GM12878 (cell line): ENCODE measurements around the gene PLEKHM1. TPM values are rescaled to one million over a fixed set of nuclear protein-coding genes. Genes with fewer than 3 reads are reported as not detected.

Experiments used
- ATAC-seq: fragments of 200-7000 bp; cut with Tn5 transposase; 3 replicates; pipeline ENCODE4 v1.9.1; 2020; ENCODE audit warnings: mild to moderate bottlenecking, moderate library complexity
- BruUV-seq: library from RNA; stranded (reverse); fragments of 400-500 nt; replicated peaks from 2 replicates; lab custom pipeline; 2021; lab: Mats Ljungman, UMichigan
- CTCF ChIA-PET: fragments of 300-600 bp; sonication (Branson Sonifier 250); formaldehyde crosslinking; extraction: SDS; loops from one replicate; lab custom pipeline; 2021; ENCODE audit warnings: inconsistent platforms; lab: Yijun Ruan, JAX
- POLR2A ChIA-PET: fragments of 350-600 bp; formaldehyde crosslinking; extraction: SDS; loops from one replicate; lab custom pipeline; 2021; ENCODE audit warnings: inconsistent platforms; lab: Charles Lee
- RAD21 ChIA-PET: fragments of 300-600 bp; sonication (Branson Sonifier 250); formaldehyde crosslinking; loops from one replicate; lab custom pipeline; 2023; ENCODE audit warnings: antibody characterized with exemption; ENCODE audit not compliant: unreplicated experiment; lab: Charles Lee
- SMC1A ChIA-PET: fragments of 300-600 bp; sonication (Branson Sonifier 250); formaldehyde crosslinking; loops from one replicate; lab custom pipeline; 2023; ENCODE audit not compliant: unreplicated experiment, uncharacterized antibody; lab: Charles Lee
- DNase-seq: peaks from one replicate; pipeline ENCODE4 v3.0.0-alpha.2; 2011; ENCODE audit warnings: low read depth, low spot score
- FAIRE-seq: peaks from 3 replicates; lab custom pipeline; 2011; peaks lifted over from hg19 to GRCh38; lab: Jason Lieb, UNC
- H2AFZ ChIP-seq: 2 replicates; pipeline ENCODE4 v1.6.0; 2011; ENCODE audit warnings: low read depth, low read length, control low read depth; ENCODE audit not compliant: control insufficient read depth
- H3K27ac ChIP-seq: 2 replicates; pipeline ENCODE4 v1.5.1; 2011; ENCODE audit warnings: control low read depth; ENCODE audit not compliant: control insufficient read depth, insufficient read depth
- H3K27me3 ChIP-seq, 2 experiments: replicated peaks in 1 of 2; 2 replicates each; pipeline versions ENCODE4 v1.6.0 to v1.6.1; 2011; ENCODE audit warnings: low read length in 1 of 2; ENCODE audit not compliant: control insufficient read depth in 2 of 2, insufficient read depth in 2 of 2
- H3K36me3 ChIP-seq, 2 experiments: 2 replicates each; pipeline ENCODE4 v1.5.1; 2011; ENCODE audit warnings: low read length in 1 of 2; ENCODE audit not compliant: control insufficient read depth in 2 of 2, insufficient read depth in 2 of 2
- H3K4me1 ChIP-seq: 2 replicates; pipeline ENCODE4 v1.6.1; 2011; ENCODE audit warnings: mild to moderate bottlenecking, low read length, moderate library complexity, mixed read lengths; ENCODE audit not compliant: control insufficient read depth, insufficient read depth
- H3K4me2 ChIP-seq: 2 replicates; pipeline ENCODE4 v1.6.0; 2011; ENCODE audit warnings: control low read depth; ENCODE audit not compliant: control insufficient read depth, insufficient read depth
- H3K4me3 ChIP-seq: fragments of 200-600 bp; sonication (generic); 2 replicates; pipeline ENCODE4 v1.5.1; 2016
- H3K79me2 ChIP-seq: 2 replicates; pipeline ENCODE4 v1.6.0; 2011; ENCODE audit warnings: low read length; ENCODE audit not compliant: control insufficient read depth, insufficient read depth
- H3K9ac ChIP-seq: 2 replicates; pipeline ENCODE4 v1.8.0; 2011; ENCODE audit warnings: low read length, control low read depth, mixed read lengths; ENCODE audit not compliant: control insufficient read depth, insufficient read depth
- H3K9me3 ChIP-seq: replicated peaks from 3 replicates; pipeline ENCODE4 v1.5.1; 2011; ENCODE audit warnings: mild to moderate bottlenecking, low read length; ENCODE audit not compliant: control insufficient read depth, insufficient read depth
- H4K20me1 ChIP-seq: 2 replicates; pipeline ENCODE4 v1.6.0; 2011; ENCODE audit not compliant: control insufficient read depth, insufficient read depth
- IRF5 ChIP-seq: fragments of 450-650 bp; IDR thresholded peaks from 2 replicates; pipeline ENCODE4 v1.6.1; 2017; ENCODE audit warnings: borderline replicate concordance
- MYC ChIP-seq: IDR thresholded peaks from 2 replicates; pipeline ENCODE4 v1.6.1; 2011; ENCODE audit warnings: mild to moderate bottlenecking, low read length, moderate library complexity, inconsistent platforms; ENCODE audit not compliant: insufficient read depth, insufficient replicate concordance, insufficient read length, severe bottlenecking
- NFXL1 ChIP-seq: fragments of 450-650 bp; IDR thresholded peaks from 2 replicates; pipeline ENCODE4 v1.6.1; 2017; ENCODE audit warnings: antibody characterized with exemption, mild to moderate bottlenecking, borderline replicate concordance
- PBX3 ChIP-seq: IDR thresholded peaks from 2 replicates; pipeline ENCODE4 v1.6.1; 2011; ENCODE audit warnings: mild to moderate bottlenecking, low read depth, low read length, moderate library complexity; ENCODE audit not compliant: insufficient replicate concordance
- ZBTB40 ChIP-seq: fragments of 450-650 bp; IDR thresholded peaks from 2 replicates; pipeline ENCODE4 v1.6.1; 2016; ENCODE audit warnings: mild to moderate bottlenecking, moderate library complexity, borderline replicate concordance
- WGBS: methylation state at CpG from one replicate; pipeline ENCODE4 v1.1.6; 2016; ENCODE audit warnings: low lambda C conversion rate; ENCODE audit not compliant: insufficient replicate concordance, insufficient coverage; ENCODE audit errors: missing lambda C conversion rate; 5-methylcytosine and 5-hydroxymethylcytosine counted together
- in situ Hi-C: fragments of 300-500 bp; cut with MboI; formaldehyde crosslinking; loops from 9 replicates; pipeline ENCODE4 v1.14.3; 2018; ENCODE audit warnings: mixed read lengths
- intact Hi-C: fragments of 100-400 bp; cut with micrococcal nuclease; formaldehyde crosslinking; loops from one replicate; pipeline ENCODE4 v1.14.2; 2022; ENCODE audit not compliant: unreplicated experiment
- polyA plus RNA-seq, 11 experiments: library from polyadenylated mRNA; depleted of rRNA in 4 of 11; unstranded in 6 of 11; stranded (reverse) in 5 of 11; fragments of >200 nt; fragmentation: Nextera tagmentation in 4 of 11; fragmentation: Illumina TruSeq in 1 of 11; extraction: Ambion mirVana in 4 of 11; extraction: Trizol in 1 of 11; gene quantifications; 1 replicate in 1 of 11; 2 replicates in 10 of 11; pipeline versions ENCODE4 v1.2.1 to v1.2.3, GENCODE V29; 2011 to 2016; ENCODE audit warnings: inconsistent platforms in 2 of 11, missing spikeins in 2 of 11, low read depth in 1 of 11
- total RNA-seq, 4 experiments: library from RNA; depleted of rRNA in 3 of 4; stranded (reverse); fragments of >200 nt in 3 of 4; fragmentation: Illumina TruSeq in 1 of 4; extraction: Trizol in 1 of 4; gene quantifications; 2 replicates each; pipeline versions ENCODE4 v1.2.1 to v1.2.3, GENCODE V29; 2013 to 2021

PLEKHM1 gene
- total and polyA plus RNA-seq, 10 of the 15 experiments (the other 5 are each of a cell fraction or from before 2014, with no cell fraction given): 0.21 to 27.8 (median 9.4) TPM

GRCh38 chr17:45393411-45393810, 97.1 kb downstream of the PLEKHM1 start:
- H3K79me2 ChIP-seq: no peaks in the 10 kb centered on the region
- DNase-seq (no peak), FAIRE-seq (no peak)
- H3K9ac ChIP-seq: no peak overlapping the region
- H3K4me2 ChIP-seq: no peak overlapping the region
- intact Hi-C loops: no loop called here
- no peak overlapping the region for H3K27ac ChIP-seq
- H3K36me3 ChIP-seq: peaks cover 8 to 12% of the 10 kb centered on the region in 2 experiments; a peak in 3 of 4 replicates
- WGBS: 88% methylated on average over 5 of the region's 5 CpGs
- SMC1A ChIA-PET: interaction anchor here (1.1 to 2.4 kb wide), 3 partner anchors 19 to 175 kb away, joined by 3 to 12 read pairs (median 3); no protein-coding TSS in a partner anchor
- no peak overlapping the region for H3K4me3 ChIP-seq
- POLR2A ChIA-PET: interaction anchor here (0.5 to 1.6 kb wide), 3 partner anchors 19 to 245 kb away, joined by 3 to 5 read pairs (median 3); no protein-coding TSS in a partner anchor
- no peaks in the 10 kb centered on the region for H3K4me1 ChIP-seq
- in situ Hi-C loops: no loop called here
- CTCF ChIA-PET: interaction anchor here (0.9 to 15.5 kb wide), 7 partner anchors 15 to 117 kb away, joined by 3 to 291 read pairs (median 9); no protein-coding TSS in a partner anchor
- H3K27me3 ChIP-seq: no peaks in the 10 kb centered on the region
- no peaks in the 10 kb centered on the region for H3K9me3 ChIP-seq
- RAD21 ChIA-PET: interaction anchor here (0.9 to 2.4 kb wide), 3 partner anchors 13 to 33 kb away, joined by 3 to 8 read pairs (median 3); no protein-coding TSS in a partner anchor
- no peak for TF ChIP-seq IRF5
- TF ChIP-seq, all 136 proteins: peak for 0
- Histone ChIP-seq H2AFZ (no peak overlapping the region), H4K20me1 (0 out of 2 replicates have a peak, but pooled peaks cover 2% of the 10 kb centered on the region)
- BruUV-seq: no TSS peak
- ATAC-seq: no peak

- 50% methylated on average over 2 of the region's 2 CpGs for WGBS
- Histone ChIP-seq H3K9me3 (no peaks in the 10 kb centered on the region), H3K4me1 (no peaks in the 10 kb centered on the region), H3K9ac (no peak overlapping the region), H3K27me3 (no peaks in the 10 kb centered on the region), H2AFZ (no peak overlapping the region), H3K79me2 (no peaks in the 10 kb centered on the region), H3K4me3 (no peak overlapping the region), H3K4me2 (no peak overlapping the region), H3K36me3 (peaks cover 8 to 12% of the 10 kb centered on the region in 2 experiments; a peak in 3 of 4 replicates), H3K27ac (no peak overlapping the region), H4K20me1 (0 out of 2 replicates have a peak, but pooled peaks cover 2% of the 10 kb centered on the region)
- ChIA-PET CTCF (interaction anchor here (1.2 to 15.5 kb wide), 4 partner anchors 16 to 157 kb away, joined by 3 to 291 read pairs (median 24); no protein-coding TSS in a partner anchor), POLR2A (interaction anchor here (0.6 to 1.6 kb wide), 5 partner anchors 20 to 200 kb away, joined by 3 to 5 read pairs (median 4); no protein-coding TSS in a partner anchor), RAD21 (interaction anchor here (0.6 to 1.2 kb wide), 4 partner anchors 115 to 251 kb away, joined by 3 to 4 read pairs (median 3); no protein-coding TSS in a partner anchor), SMC1A (interaction anchor here (0.9 to 12.7 kb wide), 2 partner anchors 115 to 166 kb away, joined by 3 to 184 read pairs; no protein-coding TSS in a partner anchor)
- in situ Hi-C loops: no loop called here
- no TSS peak for BruUV-seq
- DNase-seq (no peak), ATAC-seq (no peak), FAIRE-seq (no peak)
- intact Hi-C loops: no loop called here
- TF ChIP-seq ZBTB40 (no peak), NFXL1 (no peak), MYC (no peak), PBX3 (no peak)
Measured at GRCh38 chr17:45391918-45392317, 98.6 kb downstream of the PLEKHM1 start.
